Caki2 (cell line): ENCODE data around the gene PTGIS. TPM values are rescaled to one million over a fixed set of nuclear protein-coding genes. Genes with fewer than 3 reads are reported as not detected.

ENCODE experiments used
- DNase-seq: peaks from one replicate; pipeline ENCODE4 v3.0.0-alpha.2; 2015; ENCODE audit warnings: low read depth
- in situ Hi-C: cut with HindIII; loops from 2 replicates; pipeline ENCODE4 v1.10.0; 2016; ENCODE audit warnings: low sequenced_read_pairs, low pct_unique_long_range_greater_than_20kb, mixed read lengths
- total RNA-seq: library from RNA; depleted of rRNA; stranded (reverse); fragments of >200 nt; shearing (Covaris generic); gene quantifications from 2 replicates; pipeline ENCODE4 v1.2.3, GENCODE V29; 2014; ENCODE audit warnings: low replicate concordance

PTGIS gene
- total RNA-seq, 1 experiment from 2014 or later: not detected

DNA sequence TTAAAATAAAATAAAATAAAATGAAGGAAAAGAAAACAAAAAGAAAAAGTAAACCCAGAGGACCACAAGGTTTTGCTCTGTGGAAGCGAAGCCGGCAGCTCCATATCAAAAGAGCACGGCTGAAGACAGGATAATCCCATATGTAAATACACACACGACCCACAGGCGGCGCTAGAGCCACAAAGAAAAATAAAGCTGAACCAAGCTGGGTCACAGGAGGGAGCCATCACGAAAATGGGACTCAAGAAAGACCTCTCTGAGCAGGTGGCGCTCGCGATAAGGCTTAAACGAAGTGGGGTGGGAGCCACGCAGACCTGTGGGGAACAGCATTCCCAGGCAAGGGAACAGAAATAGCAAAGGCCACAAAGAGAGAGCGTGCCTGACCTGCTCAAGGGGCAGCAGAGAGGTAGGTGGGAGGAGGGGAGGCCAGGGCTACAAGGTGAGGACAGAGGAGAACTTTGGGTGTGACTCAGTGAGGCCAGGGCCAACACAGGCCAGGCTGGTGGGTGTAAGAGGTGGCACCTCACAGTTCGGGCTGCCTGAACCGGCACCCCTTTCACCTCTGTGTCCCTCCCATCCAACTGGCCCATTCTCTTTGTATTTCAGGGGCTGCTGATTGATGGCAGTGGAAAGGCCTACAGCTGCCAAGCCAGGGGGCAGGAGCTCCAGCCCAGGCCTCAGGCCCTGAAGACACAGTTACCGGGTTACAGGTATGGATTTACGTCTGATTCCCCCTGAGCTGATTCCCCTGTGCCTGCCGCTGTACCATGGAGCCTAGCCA, 26.0 kb downstream of the PTGIS start:
- DNase-seq: peak; percentile 46
- in situ Hi-C loops: no loop called here

DNA sequence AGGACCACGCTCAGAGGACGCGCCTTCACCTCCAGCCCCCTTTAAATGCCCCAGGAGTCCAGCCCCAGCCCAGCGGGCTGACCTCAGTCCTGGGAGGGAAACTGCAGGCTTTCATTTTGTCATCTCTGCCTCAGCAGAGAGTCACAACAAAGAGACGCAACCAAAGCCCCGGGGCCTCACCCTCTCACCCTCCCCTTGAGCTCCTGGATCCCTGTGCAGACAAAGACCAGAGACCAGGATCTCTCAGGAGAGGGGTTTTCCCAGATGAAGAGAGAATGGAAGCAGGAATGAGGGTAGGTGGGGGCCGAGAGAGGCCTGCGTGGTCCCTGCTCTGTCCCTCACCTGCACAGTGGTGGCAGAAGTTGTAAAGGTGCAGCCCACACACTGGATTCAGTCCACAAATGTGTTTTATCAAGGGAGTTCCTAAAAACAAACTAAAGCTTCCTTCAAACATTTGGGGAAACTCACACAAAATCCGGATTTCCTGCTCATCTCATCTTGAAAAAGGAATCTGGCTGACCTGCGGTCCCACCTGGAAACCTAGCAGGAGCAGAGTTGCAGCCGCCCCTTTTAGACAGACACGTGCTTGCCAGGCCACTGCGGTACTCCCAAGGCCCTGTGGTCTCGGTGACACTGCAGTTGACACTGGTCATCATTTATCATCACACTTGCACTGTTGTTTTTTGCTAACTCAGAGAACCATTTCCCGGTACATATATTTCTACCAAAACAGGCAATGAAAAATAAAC, 27.1 kb downstream of the PTGIS start:
- in situ Hi-C loops: no loop called here
- no peak for DNase-seq

GRCh38 chr20:49540232-49540620, 27.7 kb downstream of the PTGIS start:
- in situ Hi-C loops: no loop called here
- DNase-seq: no peak

DNA sequence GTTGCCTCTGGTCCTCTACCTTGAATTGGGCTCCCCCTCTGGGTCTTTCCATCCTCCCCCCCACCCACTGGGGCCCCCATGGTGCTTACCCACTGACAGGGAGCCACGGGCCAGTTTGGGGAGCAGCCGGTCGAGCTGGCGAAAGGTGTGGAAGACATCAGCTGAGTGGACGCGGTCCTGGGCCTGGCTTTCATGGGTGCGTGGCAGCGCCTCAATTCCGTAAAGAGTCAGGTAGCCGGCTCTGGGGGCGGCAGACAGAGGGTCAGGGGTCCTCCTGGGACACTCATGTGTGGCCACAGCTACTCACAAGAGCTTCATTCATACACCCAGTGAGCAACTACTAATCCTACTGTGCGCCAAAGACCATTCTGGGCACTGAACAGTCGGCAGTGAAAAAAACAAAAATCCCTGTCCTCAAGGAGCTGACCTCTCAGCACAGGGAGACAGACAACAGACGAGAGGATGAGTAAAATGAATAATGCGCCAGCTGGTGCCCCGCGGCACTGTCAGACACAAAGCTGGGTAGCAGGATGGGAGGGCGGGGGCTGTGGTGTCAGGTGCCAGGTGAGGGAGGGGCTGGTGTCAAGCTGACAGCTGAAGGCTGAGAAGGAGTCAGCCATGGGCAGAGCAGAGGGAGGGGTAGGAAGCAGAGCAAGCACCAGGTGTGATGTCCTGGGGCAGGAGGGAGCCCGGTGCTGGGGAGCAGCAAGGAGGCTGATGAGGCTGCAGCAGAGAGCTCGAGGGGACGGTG, 28.3 kb downstream of the PTGIS start:
- in situ Hi-C loops: no loop called here

DNA sequence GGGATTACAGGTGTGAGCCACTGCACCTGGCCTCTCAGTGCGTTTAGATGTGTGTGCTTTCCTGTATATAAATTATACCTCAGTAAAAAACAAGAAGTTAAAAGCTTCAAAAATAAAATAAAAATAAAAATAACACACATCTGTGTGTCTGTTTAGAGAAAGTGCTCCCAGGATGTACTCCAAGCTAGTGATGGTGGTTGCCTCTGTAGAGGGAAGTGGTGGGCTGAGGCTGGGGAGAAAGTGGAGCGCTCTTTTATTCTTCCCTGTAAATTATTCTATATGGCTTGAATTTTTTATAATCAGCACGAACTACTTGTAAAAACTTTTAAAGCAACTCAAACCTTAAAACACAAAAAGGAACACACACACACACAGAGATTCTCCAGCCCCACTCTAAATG, 29.0 kb downstream of the PTGIS start:
- in situ Hi-C loops: no loop called here
- DNase-seq: no peak

More for the DNA sequence above, 28.3 kb downstream of the PTGIS start:
- DNase-seq: no peak

DNA sequence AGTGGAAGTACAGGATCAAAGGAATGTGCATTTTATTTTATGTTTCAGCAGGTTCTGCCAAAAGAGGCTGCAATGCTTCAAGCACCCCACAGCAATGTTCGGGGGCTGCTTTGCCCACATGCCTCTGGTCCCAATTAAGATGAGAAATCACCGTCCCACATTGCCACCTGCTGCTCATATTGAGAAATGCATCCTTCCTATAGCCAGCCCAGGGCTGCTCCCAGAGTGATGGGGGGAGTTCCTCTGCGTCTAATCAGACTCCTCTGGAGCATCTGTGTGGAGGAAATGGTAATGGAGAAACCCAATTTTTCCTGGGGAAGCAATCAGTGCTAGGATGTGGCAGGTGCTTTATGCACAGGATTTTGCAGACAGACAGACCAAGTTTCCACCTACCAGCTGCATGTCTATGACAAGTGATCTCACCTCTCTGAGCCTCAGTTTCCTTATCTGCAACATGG, 33.7 kb downstream of the PTGIS start:
- in situ Hi-C loops: no loop called here
- peak; percentile 53 for DNase-seq

DNA sequence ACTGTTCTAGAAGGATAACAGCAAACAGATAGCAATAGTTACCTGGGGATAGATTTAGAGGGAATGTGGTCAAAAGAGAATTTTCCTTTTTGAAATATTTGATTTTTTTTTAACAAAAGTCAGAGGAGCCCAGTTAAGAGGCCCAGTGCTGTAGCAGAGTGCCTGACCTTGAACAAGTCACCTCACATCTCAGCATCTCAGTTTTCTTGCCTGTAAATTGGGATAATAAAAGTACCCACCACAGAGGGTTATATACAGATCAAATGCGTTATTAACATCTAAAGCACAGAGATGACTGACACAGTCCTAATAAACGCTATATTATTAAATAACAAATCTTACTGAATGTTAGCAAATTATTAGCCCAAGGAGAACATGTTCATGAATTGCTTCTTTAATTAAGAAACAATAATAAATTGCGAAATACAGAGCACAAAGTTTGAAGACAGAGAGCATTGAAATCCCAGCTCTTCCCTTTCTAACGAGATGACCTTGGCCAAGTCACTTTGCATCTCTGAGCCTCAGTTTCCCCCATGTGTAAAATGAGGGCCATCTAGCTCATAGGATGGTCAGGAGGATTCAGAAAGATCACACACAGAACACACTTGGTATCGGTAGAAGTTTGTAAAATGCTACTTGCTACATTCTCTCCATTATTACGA, 35.5 kb downstream of the PTGIS start:
- DNase-seq: no peak
- in situ Hi-C loops: no loop called here

DNA sequence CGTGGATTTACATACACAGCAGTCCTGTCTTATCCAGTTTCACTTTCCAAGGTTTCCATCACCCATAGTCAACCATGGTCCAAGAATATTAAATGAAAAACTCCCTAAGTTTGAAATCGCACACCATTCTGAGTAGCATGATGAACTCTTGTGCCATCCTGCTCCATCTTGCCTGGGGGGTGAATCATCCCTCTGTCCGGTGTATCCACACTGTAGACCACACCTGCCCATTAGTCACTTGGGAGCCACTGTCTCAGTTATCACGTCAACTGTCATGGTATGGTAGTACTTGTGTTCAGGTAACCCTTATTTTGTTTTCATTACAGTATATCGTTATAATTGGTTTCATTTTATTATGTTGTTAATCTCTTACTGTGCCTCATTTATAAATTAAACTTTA, 38.5 kb downstream of the PTGIS start:
- no peak for DNase-seq
- in situ Hi-C loops: no loop called here

DNA sequence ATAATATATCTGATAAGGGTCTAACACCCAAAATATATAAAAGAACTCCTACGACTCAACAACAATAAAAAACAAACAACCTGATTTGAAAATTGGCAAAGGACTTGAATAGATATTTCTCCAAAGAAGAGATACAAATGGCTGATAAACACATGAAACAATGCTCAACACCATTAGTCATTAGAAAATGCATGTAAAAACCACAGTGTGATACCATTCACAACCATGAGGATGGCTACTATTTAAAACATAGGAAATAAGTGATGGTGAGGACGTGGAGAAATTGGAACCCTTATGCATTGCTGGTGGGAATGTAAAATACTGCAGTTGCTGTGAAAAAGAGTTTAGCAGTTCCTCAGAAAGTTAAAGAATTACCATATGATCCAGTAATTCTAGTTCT, 41.4 kb downstream of the PTGIS start:
- in situ Hi-C loops: no loop called here
- no peak for DNase-seq

- in situ Hi-C loops: no loop called here
- DNase-seq: no peak
Observed at GRCh38 chr20:49526056-49526455, 41.9 kb downstream of the PTGIS start.

- in situ Hi-C loops: no loop called here
Observed at GRCh38 chr20:49523767-49524360, 44.1 kb downstream of the PTGIS start.

GRCh38 chr20:49521356-49521755, 46.6 kb downstream of the PTGIS start:
- in situ Hi-C loops: no loop called here
- DNase-seq: no peak

More at GRCh38 chr20:49523767-49524360, 44.1 kb downstream of the PTGIS start:
- no peak for DNase-seq

GRCh38 chr20:49519777-49520359, 48.1 kb downstream of the PTGIS start:
- in situ Hi-C loops: no loop called here
- no peak for DNase-seq

DNA sequence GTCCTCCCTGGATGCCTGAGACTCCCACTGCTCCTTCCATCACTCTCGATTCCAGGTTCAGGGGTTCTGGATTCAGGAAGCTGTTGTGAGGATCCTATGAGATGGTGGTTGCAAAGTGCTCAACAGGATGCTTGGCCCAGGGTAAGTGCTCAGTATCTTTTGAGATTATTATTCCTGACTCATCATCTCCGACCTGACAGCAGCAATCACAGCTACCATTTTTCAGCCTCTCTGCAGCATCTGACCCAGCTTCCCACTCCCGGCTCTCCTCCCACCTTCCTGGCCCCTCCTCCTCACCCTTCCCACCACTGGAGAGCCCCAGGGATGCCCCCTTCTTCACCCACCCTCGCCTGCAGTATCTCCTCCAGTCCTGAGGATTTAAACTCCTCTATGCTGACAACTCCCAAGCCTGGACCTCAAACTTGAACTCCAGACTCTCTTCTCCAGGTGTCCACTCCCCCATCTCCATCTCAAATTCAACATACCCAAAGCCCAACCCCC, 48.7 kb downstream of the PTGIS start:
- no peak for DNase-seq
- in situ Hi-C loops: no loop called here

DNA sequence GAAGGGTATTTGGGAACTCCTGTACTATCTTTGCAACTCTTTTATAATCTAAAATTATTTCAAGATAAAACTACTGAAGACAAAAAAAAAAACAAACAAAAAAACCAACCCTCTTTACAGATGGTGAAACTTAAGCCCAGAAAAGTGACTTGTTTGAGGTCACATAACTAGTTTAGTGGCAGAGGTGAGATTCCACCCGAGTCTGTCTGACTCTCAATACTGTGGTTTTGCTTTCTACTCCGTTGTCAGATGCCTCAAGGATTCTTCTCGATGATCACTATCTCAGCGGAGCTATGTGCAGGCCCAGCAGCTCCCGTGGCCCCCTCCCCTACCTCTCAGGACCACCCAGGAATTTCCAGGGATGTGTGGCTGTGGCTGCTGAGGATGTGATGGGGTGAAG, 49.4 kb downstream of the PTGIS start:
- in situ Hi-C loops: no loop called here
- DNase-seq: no peak

- in situ Hi-C loops: no loop called here
- no peak for DNase-seq
Observed at GRCh38 chr20:49517805-49518100, 50.2 kb downstream of the PTGIS start.

- in situ Hi-C loops: no loop called here
Observed at GRCh38 chr20:49516916-49517804, 50.8 kb downstream of the PTGIS start.

More at GRCh38 chr20:49516916-49517804, 50.8 kb downstream of the PTGIS start:
- no peak for DNase-seq
